ENCODE measurements around the gene DONSON.
"Not testable (repeated sequence)": the region's sequence is repeated elsewhere in the genome, so short reads cannot be mapped to it uniquely, and the experiment has no call there.

DONSON gene, protein sequence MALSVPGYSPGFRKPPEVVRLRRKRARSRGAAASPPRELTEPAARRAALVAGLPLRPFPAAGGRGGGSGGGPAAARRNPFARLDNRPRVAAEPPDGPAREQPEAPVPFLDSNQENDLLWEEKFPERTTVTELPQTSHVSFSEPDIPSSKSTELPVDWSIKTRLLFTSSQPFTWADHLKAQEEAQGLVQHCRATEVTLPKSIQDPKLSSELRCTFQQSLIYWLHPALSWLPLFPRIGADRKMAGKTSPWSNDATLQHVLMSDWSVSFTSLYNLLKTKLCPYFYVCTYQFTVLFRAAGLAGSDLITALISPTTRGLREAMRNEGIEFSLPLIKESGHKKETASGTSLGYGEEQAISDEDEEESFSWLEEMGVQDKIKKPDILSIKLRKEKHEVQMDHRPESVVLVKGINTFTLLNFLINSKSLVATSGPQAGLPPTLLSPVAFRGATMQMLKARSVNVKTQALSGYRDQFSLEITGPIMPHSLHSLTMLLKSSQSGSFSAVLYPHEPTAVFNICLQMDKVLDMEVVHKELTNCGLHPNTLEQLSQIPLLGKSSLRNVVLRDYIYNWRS

DNA sequence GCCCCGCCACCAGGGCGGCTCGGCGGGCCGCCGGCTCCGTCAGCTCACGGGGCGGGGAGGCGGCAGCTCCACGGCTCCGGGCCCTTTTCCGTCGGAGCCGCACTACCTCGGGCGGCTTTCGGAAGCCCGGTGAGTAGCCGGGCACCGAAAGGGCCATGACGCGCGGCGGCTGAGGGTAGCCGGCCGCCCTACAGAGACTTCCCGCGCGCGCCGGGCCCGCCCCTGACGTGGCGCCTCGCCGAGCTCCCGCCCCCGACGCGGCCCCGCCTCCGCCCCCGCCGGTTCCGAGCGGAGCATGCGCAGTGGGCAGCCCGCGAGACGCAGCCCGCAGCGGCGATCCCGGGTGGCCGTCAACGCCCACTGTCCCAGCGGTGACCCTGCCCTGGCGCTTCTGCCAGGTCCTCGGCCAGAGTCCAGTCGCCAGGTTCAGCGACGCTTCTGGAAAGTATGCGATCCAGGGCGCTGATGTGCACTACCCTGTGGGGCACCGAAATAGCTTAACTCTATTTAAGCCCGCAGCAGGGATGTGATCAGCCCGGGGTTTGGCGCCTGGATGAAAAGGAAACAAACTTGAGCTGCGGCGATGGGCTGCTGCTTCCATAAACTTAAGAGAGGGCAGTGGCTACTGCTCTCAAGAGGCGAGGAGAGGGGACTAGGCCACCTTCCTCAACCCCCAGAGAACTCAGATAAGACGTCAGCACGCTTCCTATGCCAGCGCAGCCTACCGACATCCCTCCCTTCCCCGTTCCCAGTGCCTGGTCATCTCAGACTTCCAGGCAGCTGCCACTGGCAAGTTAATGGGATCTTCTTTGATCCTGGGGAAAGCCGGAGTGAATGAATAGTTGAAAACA, at the start of gene DONSON:
Gene DONSON, minus strand, starts transcription at position 200 of the 851 bp plus-strand sequence. Its CDS starts 43 bp downstream, at position 157.
- DNase-seq = peak; percentile 84

DNA sequence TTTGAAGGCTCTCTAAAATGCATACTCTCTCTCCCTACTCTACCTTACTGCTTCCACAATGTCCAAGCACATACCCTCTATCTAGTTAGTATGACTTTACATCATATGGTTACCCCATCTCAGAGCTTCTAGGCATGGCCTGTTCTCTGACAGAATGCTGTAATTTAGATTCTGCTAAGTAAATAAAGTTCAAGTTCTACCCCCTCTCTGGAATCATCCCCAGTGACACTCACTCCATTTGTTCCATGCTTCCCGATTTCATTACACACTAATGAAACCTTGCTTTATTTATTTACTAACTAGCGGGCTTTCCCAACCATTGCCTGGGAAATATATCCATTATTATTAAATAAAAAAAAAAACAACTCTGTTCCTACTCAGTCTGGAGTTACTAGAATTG, 45.8 kb upstream of the DONSON start:
- DNase-seq = no peak

DNA sequence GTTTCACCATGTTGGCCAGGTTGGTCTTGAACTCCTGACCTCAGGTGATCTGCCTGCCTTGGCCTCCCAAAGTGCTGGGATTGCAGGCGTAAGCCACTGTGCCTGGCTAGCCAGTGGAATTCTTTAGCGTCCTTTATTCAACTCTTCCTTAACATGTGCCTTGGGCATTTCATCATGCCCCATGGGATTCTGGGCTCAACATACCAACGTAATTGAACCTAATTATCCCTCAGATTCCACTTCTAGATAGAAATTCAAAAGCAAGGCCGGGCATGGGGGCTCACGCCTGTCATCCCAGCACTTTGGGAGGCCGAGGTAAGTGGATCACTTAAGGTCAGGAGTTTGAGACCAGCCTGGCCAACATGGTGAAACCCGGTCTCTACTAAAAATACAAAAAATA, 37.7 kb upstream of the DONSON start:
- DNase-seq = not testable (repeated sequence)

DNA sequence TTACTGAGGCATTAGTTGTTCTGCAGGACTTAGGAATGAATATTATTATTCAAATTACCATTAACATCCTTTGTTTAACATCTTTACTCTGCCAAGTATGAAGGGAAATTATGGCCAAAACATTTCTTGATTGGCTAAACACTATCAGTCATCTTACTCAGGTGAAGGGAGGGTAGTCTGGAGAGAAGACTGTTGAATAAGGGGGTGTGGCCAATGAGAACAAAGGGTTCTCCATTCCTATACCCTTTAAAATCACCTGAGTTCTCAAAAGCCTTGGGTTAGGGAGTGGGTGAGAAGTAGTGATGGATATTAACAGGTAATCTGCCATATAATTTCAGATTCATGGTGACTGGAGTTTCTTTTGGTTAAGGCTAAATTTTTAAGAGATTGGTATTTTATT, 33.8 kb upstream of the DONSON start:
- DNase-seq = no peak

DNA sequence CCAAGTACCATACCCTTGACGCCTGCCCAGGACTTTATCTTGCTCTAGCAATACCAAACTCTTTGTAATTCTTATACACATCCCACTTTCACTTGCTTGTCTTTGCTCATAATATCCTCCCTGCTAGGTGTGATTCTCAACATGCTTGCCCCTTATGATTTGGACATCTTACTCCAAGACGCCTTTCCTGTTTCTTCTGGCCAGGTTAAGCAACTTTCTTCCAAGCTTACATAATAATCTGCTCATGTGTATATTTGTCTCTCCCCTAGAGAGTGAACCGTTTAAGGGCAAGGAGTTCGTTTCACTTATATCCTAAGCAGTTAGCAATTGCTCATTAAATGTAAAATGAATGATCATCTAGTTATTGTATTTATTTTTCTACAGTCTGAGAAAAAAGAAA, 31.2 kb upstream of the DONSON start:
- no peak for DNase-seq

DNA sequence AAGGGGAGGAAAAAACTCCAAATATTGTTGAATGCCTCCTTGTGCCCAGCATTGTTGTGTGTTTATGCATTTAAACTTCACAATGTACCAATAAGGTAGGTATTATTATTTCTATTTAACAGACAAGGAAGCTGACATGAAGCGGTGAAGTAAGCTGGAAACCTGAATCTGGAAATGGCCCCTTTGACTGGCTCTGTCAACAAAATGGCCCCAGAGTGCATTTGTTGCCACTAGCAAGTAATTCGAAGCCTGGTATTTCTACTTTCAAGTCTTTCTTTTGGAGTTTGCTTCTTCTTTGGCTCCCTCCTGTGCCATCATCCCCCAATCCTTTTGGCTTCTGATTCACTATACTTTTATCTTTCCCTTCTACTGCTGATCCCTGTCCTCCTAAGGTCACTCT, 29.9 kb upstream of the DONSON start:
- no peak for DNase-seq

DNA sequence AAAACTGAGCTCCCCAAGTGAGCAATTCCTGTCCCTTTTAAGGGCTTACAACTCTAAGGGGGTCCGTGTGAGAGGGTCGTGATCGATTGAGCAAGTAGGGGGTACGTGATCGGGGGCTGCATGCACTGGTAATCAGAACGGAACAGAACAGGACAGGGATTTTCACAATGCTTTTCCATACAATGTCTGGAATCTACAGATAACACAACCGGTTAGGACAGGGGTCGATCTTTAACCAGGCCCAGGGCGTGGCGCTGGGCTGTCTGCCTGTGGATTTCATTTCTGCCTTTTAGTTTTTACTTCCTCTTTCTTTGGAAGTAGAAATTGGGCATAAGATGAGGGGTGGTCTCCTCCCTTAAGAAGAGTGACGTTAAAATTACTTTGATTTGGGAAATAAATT, 29.1 kb upstream of the DONSON start:
- not testable (repeated sequence) for DNase-seq

DNA sequence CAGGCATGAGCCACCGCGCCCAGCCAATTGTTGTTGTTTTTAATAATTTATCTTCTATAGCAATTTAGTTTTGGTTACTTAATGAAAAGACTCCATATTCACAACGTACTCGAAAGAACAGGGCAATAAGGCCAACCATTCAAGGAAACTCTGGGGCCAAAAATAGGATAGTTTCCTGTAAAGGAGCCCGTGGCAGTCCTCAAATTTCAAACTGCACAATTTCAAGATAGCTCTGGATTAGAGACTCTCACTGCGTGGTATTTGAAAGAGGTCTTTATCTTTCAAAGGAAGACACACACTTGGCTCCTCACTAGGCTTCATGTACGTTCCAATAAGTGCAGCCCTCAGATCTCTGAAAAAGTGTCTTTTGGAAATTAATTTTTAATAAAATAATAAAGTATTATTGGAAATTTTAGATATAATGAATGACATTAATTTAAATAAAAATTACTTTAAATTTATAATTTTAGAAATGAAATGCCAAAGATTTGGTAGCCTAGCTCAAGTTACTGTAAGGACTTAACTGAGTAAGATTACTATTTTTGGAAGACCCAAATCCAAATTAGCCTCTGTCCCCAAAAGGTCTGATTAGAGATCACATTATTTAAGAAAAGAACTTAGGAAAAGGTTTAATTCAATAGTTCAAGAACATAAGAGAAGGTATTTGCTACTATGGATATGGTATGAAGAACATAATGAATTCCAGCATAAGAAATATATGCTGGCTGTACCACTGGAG, 22.7 kb upstream of the DONSON start:
- DNase-seq = no peak

DNA sequence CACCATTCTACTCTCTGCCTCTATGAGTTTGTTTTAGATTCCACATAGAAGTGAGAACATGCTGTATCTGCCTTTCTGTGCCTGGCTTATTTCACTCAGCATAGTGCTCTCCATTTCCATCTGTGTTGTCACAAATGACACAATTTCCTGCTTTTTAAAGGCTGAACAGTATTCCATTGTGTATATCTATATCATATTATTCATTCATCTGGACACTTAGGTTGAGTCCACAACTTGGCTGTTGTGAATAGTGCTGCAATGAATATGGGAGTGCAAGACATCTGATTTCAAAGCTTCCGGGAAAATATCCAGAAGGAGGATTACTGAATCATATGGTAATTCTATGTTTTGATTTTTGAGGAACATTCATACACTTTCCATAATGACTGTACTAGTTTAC, 20.1 kb upstream of the DONSON start:
- DNase-seq = no peak

DNA sequence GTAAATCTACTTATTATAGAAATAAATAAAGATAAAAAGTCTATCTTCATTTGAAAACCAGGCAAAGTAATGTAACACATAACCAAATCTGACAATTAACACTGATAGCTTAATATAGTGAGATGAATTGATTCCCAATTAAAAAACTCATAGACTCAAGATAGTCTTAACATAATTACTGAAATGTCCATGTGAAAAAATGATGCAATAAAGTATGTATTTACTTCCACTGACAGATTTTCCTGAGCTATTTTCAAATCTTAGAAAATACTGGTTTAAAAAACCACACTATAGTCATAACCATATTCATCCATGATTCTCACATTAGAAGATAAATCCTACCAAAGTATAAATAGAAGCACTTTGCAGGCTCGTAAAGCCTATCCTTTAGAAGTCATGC, 9.6 kb upstream of the DONSON start:
- no peak for DNase-seq

DNA sequence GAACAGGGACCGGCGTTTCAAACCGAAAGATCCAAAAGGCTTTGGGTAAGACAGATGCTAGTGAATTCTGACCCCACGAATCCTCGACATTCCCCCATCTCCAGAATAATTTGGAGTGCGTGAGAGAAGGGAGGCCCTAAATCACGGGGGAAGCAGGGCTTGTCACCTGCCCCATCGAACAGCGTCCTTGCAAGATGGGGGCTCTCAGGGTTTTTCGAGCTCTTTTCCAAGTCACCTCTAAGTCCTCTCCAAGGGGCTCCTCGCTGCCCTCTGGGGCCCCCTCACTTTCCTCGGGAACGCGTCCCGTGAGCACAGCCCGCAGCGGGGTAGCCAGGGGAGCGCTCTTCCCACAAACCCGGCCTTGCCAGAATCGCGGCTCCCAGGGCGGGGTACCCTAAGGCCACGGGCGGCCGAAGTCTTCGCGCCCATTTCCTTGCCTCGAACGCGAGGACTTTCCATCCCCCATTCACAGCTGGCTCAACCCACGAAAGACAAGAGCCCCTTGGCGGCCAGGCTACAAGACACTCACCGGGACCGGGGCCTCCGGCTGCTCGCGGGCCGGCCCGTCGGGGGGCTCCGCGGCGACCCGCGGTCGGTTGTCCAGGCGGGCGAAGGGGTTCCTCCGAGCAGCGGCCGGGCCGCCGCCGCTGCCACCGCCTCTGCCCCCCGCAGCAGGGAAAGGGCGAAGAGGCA, 546 bp downstream of the DONSON start:
- DNase-seq = no peak

DNA sequence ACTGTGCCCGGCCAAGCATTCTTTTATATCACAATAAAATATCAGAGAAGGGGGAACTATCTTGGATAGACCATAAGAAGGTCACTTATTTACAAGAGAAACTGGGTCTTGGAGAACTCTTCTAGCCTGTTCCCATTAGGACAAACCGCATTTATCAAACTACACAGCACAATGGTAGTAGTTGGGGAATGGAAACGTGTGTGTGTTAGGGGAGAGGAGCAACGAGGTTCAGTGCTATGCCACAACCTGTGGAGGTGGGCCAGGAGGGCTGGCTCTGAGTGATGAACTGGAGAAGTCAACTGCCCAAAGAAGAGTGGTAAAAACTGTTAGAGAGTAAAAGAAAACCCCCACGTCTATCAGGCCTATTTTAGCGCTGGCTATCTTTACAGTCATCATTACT, 1.6 kb downstream of the DONSON start:
- no peak for DNase-seq

DNA sequence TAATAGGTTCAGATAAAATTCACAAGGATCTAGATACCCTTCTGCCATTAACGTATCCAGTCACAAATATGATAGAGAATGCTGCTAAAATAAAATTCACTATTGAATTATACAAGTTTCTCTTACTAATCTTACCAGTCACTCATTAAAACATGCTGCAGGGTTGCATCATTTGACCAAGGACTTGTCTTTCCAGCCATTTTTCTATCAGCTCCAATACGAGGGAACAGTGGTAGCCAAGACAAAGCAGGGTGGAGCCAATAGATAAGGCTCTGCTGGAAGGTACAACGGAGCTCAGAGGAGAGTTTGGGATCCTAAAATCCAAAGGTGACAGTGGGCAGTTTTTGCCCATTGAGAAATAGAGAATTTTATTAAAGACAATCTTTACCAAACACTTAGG, 4.0 kb downstream of the DONSON start:
- no peak for DNase-seq

DNA sequence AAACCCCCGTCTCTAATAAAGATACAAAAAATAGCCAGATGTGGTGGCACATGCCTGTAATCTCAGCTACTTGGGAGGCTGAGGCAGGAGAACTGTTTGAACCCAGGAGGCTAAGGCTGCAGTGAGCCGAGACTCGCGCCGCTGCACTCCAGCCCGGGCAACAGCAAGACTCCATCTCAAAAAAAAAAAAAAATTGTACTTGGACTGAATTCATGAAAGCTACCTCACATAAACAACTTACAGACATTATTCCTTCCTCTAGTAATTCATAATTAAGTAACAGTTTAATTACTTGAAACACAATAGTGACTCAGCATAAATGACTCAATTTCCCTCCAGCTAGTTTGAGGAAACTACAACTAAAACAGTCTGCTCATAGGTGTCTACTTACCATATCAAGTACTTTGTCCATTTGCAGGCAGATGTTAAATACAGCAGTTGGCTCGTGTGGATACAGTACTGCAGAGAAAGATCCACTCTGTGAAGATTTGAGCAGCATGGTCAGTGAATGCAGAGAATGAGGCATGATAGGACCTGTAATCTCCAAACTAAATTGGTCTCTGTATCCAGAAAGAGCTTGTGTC, 9.4 kb downstream of the DONSON start:
- no peak for DNase-seq

DNA sequence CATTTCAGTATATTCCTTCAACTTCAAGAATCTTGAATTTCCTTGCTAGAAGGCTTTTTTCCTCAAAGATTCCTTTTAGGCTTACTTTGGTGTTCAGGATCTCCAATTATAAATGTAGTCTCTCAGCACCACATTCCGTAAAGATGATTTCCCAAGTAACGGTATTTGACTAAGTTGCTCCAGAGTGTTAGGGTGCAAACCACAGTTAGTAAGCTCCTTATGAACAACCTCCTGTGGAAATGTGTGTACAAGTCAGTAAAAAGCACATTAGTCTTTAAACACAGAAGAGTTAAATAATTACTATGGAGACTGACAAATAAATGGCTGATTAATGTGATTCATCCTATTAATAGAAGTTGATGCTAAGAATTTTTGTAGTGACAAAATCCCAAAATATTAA, 10.3 kb downstream of the DONSON start:
- DNase-seq = no peak

DNA sequence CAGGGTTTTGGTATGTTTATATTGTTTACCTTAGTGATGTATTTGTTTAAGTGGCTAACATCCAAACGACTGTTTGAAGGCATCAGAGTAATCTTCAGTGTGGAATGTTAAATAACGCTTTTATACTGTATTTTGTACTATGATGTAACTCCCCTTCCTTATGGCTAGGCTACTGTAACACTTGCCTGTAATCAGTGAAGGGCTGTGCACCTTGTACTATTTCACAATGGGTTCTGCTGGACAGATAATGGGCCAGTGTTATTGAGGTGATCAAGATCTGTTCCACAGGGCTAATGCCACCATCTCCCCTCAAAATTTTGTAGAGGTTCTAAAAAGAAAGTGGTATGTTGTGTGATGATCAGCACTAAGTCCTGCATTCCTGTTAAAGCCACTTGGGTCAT, 11.7 kb downstream of the DONSON start:
- DNase-seq = not testable (repeated sequence)

DNA sequence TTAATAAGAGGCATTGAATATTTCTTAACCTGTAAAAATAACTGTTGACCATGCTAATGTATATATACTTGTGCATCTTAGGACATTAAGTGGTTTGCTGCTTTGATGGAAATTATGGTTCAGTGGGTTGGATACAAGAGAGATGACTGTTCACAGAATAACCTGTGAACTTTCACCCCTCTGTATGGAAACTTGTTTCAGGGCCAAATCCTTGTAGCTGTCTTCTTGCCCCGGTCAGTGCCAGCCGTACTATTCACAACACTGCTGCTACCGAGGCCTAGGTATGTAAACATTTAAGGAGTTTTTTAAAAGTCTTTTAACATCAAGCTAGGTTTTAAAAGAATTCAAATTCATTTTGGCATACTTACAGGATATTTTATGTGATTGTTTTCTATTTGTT, 16.1 kb downstream of the DONSON start:
- no peak for DNase-seq

DNA sequence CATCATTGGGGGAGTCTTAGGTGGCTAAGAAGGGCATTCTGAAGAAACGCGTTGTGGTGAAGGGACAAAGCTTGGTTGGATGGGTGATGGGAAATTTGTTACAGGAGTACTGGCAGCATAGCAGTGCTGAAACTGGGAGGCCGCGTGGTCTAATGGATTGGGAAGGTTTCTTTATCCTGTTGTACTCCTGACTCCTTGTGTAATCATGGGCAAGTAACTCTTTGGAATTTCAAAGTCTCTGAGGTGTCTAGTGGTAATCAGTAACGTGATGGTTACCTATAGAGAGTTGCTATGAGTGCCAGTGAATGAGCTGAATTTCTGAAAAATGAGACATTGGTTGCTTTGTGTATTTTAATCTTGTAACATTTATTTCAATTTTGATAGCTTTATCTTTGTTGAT, 18.5 kb downstream of the DONSON start:
- DNase-seq = no peak

DNA sequence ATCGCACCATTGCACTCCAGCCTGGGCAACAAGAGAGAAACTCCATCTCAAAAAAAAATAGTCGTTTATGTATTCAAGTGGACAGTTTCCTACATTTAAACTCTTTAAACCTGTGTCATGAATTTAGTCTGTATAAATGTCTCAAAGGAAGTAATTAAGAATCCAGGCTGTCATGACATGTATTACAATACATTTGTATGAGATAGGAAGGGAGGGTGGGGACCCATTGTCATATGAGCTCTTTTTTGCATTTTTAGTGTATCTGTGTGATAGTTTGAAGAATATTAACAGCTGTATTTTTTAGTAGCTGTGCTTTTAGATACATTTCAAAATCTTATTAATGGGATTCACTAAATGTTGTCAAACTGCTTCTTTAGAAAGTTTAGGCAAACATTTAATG, 20.0 kb downstream of the DONSON start:
- no peak for DNase-seq

DNA sequence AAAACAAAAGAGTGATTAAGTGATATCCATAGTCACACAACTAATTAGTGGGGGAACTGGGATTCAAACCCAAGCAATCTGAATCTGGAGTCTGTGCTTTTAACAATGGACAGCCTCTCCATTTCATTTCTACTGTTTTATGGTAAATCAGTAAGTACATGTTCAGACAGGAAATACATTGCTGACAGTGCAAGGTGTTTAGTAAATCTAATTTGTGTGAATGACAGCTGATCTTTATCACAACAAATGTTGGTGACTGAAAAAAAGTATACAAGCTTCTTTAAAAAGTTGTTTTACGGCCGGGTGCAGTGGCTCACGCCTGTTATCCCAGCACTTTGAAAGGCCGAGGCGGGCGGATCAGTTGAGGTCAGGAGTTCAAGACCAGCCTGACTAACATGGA, 20.6 kb downstream of the DONSON start:
- DNase-seq = no peak

DNA sequence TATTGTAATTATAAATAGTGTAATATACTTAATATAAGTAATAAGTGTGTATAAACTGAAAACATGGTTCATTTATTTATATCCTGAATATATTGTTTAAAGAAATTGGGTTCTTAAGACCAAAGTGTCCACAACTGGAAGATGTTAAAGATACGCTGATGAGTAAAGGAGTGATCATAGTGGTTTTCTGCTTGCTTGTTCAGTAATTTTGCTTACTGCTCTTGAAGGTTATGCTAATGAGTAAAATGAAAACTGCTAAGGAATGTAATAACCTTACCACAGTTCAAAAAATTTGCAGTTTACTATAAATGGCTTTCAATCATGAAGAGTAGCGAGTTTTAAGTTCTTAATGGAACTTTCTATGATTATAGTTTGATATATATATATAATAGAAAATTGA, 22.0 kb downstream of the DONSON start:
- DNase-seq = no peak

DNA sequence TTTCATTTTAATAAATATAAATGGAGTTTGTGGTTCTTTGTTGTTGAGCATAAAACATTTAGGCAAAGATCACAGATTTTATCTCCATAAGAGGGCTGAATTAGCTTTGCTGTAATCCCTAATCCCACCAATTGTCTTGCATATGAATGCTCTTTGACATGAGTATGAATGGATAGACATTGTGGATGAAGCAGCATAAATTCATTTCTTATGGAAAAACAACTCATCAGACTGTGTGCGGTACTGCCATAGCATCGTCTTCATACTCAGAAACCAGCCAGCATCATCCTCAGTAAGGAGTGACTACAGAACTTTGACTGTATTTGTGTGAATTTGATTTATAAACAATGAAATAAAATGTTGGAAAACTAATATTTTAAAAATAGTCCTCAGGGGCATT, 26.1 kb downstream of the DONSON start:
- DNase-seq = no peak

All from stimulated activated naive CD4-positive, alpha-beta T cell treated with Interleukin-2 at 50 U/mL for 16 hours (primary cell).